ENCODE data around the gene USP31. TPM values are rescaled to one million over a fixed set of nuclear protein-coding genes. Genes with fewer than 3 reads are reported as not detected.

USP31 gene, protein sequence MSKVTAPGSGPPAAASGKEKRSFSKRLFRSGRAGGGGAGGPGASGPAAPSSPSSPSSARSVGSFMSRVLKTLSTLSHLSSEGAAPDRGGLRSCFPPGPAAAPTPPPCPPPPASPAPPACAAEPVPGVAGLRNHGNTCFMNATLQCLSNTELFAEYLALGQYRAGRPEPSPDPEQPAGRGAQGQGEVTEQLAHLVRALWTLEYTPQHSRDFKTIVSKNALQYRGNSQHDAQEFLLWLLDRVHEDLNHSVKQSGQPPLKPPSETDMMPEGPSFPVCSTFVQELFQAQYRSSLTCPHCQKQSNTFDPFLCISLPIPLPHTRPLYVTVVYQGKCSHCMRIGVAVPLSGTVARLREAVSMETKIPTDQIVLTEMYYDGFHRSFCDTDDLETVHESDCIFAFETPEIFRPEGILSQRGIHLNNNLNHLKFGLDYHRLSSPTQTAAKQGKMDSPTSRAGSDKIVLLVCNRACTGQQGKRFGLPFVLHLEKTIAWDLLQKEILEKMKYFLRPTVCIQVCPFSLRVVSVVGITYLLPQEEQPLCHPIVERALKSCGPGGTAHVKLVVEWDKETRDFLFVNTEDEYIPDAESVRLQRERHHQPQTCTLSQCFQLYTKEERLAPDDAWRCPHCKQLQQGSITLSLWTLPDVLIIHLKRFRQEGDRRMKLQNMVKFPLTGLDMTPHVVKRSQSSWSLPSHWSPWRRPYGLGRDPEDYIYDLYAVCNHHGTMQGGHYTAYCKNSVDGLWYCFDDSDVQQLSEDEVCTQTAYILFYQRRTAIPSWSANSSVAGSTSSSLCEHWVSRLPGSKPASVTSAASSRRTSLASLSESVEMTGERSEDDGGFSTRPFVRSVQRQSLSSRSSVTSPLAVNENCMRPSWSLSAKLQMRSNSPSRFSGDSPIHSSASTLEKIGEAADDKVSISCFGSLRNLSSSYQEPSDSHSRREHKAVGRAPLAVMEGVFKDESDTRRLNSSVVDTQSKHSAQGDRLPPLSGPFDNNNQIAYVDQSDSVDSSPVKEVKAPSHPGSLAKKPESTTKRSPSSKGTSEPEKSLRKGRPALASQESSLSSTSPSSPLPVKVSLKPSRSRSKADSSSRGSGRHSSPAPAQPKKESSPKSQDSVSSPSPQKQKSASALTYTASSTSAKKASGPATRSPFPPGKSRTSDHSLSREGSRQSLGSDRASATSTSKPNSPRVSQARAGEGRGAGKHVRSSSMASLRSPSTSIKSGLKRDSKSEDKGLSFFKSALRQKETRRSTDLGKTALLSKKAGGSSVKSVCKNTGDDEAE (N-terminal part only)
- polyA plus RNA-seq (2011; rRNA removed) (17.9 and 18.0 TPM in 2 replicates), polyA plus RNA-seq (2017; fragmentation: RNase III; extraction: RNeasy Plus Mini Kit Qiagen cat#74134 plus additional on column Dnase treatment) (8.3 to 10.0 TPM (median 9.8 TPM) in 3 replicates), polyA minus RNA-seq (2011; rRNA and poly(A)+ RNA removed) (45.1 and 45.8 TPM in 2 replicates)
- polyA plus RNA-seq (2012; cell fraction: cytosol; rRNA removed): 9.9 and 10.3 TPM in 2 replicates
- polyA plus RNA-seq (2012; cell fraction: nucleus; rRNA removed): 21.4 and 21.8 TPM in 2 replicates

DNA sequence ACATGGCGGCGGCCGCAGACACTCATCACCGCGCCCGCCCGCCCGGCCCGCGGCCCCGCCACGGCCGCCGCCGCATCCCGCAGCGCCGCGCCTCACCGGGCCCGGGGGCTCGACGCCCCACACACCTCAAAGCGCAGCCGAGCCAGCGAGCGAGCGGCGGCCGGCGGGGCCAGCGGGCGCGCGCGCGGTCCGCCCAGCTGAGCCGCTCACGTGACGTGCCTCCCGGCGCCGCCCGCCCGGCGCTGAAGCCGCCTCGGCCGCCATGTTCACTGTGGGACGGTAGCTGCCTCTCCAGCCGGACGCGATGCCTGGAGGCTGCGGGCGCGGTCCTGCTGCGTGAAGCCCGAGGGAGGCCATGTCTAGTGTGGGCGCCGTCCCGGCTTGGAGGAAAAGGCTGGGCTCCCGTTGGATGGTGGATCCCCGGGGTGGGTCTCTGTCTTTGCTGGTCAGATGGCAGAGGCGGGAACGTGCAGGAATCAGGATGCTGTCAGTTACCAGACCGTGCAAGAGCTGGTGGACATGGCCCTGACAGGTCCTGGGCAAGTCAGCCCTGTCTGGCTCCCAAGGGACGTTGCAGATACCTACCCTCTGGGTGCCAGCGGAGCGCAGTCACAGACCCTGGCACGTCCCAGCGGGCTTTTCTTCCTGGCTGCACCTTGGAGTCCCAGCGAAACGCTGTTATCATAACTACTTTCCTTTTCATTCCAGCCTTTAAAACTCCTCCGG lies at the start of gene USP31:
Gene USP31 (minus strand): TSS at position 186 of the 726 bp plus-strand sequence. CDS start 182 bp downstream, at position 4.
- FAIRE-seq (no peak), ATAC-seq (peak; percentile 95 to 100), DNase-seq (ENCODE audit: low read depth in 1 of 2, low spot score in 1 of 2) (peak; percentile 82 to 97)
- 2% methylated on average over 13 of the region's 75 CpGs for WGBS (ENCODE audit: missing lambda C conversion rate)
- H3K9me3 ChIP-seq: no peaks in the 10 kb centered on the region
- H3K4me1 ChIP-seq: peaks cover 39% of the 10 kb centered on the region
- ChIA-PET CTCF (interaction anchor here (0.8 to 3.1 kb wide), 5 partner anchors 35 to 285 kb away, joined by 3 to 11 read pairs (median 3); no protein-coding TSS in a partner anchor), POLR2A (interaction anchor here (0.8 to 1.4 kb wide), 2 partner anchors 78 to 409 kb away, joined by 3 to 7 read pairs; no protein-coding TSS in a partner anchor)
- peak within 1 kb of the TSS; percentile 83 for H3K4me2 ChIP-seq
- peak within 1 kb of the TSS; percentile 95 to 97 for H3K27ac ChIP-seq
- H3K4me3 ChIP-seq: peak within 1 kb of the TSS; percentile 64
- TF ChIP-seq MAFK (IDR thresholded peaks at IDR 0.05; ENCODE audit: partially characterized antibody) (no peak), ZC3H11A (IDR thresholded peaks at IDR 0.05) (no peak), CEBPB (IDR thresholded peaks at IDR 0.05) (no peak; a peak in 1 of 4 replicates), RCOR1 (IDR thresholded peaks at IDR 0.05; ENCODE audit: low read depth, low read length) (no peak), JUN (IDR thresholded peaks at IDR 0.05) (peak; percentile 63 to 81; a peak in 3 of 5 replicates), CHD2 (IDR thresholded peaks at IDR 0.05; ENCODE audit: low read length, partially characterized antibody) (no peak), KDM5A (IDR thresholded peaks at IDR 0.05) (no peak), POLR2A (IDR thresholded peaks at IDR 0.05; ENCODE audit: low read length) (peak; percentile 56; the same call in 1 of the 2 replicates), CBX2 (IDR thresholded peaks at IDR 0.05; ENCODE audit: borderline replicate concordance, low read depth) (no peak), HDAC2 (IDR thresholded peaks at IDR 0.05) (no peak), NPAS2 (CRISPR knock-in tag; IDR thresholded peaks at IDR 0.05; ENCODE audit: borderline replicate concordance) (no peak), HOXB13 (CRISPR knock-in tag; IDR thresholded peaks at IDR 0.05; ENCODE audit: low read depth) (peak; percentile 79; the same call in 1 of the 2 replicates), TFCP2L1 (CRISPR knock-in tag; IDR thresholded peaks at IDR 0.05) (no peak), CBX8 (IDR thresholded peaks at IDR 0.05) (no peak), POLR2AphosphoS2 (conservative IDR thresholded peaks at IDR 0.05; ENCODE audit: low read length) (no peak), RFX5 (IDR thresholded peaks at IDR 0.05) (no peak), MYC (IDR thresholded peaks at IDR 0.05; ENCODE audit: borderline replicate concordance, low read length) (no peak), EP300 (IDR thresholded peaks at IDR 0.05) (no peak), HOXA7 (CRISPR knock-in tag; IDR thresholded peaks at IDR 0.05) (no peak), FOSB (CRISPR knock-in tag; IDR thresholded peaks at IDR 0.05) (no peak), HOXB5 (CRISPR knock-in tag; IDR thresholded peaks at IDR 0.05) (peak; percentile 91; the same call in 1 of the 2 replicates), ZNF302 (CRISPR knock-in tag; IDR thresholded peaks at IDR 0.05) (no peak), RARB (CRISPR knock-in tag; IDR thresholded peaks at IDR 0.05) (no peak), FOSL2 (IDR thresholded peaks at IDR 0.05) (no peak), FOSL2 (CRISPR knock-in tag; IDR thresholded peaks at IDR 0.05) (no peak), ZSCAN20 (CRISPR knock-in tag; IDR thresholded peaks at IDR 0.05) (no peak), RAD21 (conservative IDR thresholded peaks at IDR 0.05 in 1 of 2, IDR thresholded peaks at IDR 0.05 in 1 of 2) (no peak)
- TF ChIP-seq, protein P1, sequence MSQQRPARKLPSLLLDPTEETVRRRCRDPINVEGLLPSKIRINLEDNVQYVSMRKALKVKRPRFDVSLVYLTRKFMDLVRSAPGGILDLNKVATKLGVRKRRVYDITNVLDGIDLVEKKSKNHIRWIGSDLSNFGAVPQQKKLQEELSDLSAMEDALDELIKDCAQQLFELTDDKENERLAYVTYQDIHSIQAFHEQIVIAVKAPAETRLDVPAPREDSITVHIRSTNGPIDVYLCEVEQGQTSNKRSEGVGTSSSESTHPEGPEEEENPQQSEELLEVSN (IDR thresholded peaks at IDR 0.05; ENCODE audit: borderline replicate concordance, low read depth): no peak
- TF ChIP-seq, protein P2, sequence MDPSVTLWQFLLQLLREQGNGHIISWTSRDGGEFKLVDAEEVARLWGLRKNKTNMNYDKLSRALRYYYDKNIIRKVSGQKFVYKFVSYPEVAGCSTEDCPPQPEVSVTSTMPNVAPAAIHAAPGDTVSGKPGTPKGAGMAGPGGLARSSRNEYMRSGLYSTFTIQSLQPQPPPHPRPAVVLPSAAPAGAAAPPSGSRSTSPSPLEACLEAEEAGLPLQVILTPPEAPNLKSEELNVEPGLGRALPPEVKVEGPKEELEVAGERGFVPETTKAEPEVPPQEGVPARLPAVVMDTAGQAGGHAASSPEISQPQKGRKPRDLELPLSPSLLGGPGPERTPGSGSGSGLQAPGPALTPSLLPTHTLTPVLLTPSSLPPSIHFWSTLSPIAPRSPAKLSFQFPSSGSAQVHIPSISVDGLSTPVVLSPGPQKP (IDR thresholded peaks at IDR 0.05; ENCODE audit: low read depth, low read length): no peak
- TF ChIP-seq, protein P3, sequence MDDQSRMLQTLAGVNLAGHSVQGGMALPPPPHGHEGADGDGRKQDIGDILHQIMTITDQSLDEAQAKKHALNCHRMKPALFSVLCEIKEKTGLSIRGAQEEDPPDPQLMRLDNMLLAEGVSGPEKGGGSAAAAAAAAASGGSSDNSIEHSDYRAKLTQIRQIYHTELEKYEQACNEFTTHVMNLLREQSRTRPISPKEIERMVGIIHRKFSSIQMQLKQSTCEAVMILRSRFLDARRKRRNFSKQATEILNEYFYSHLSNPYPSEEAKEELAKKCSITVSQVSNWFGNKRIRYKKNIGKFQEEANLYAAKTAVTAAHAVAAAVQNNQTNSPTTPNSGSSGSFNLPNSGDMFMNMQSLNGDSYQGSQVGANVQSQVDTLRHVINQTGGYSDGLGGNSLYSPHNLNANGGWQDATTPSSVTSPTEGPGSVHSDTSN (IDR thresholded peaks at IDR 0.05): 0 out of 2 replicates have a peak, but pooled peaks have one; percentile 58
- TF ChIP-seq, protein P4, sequence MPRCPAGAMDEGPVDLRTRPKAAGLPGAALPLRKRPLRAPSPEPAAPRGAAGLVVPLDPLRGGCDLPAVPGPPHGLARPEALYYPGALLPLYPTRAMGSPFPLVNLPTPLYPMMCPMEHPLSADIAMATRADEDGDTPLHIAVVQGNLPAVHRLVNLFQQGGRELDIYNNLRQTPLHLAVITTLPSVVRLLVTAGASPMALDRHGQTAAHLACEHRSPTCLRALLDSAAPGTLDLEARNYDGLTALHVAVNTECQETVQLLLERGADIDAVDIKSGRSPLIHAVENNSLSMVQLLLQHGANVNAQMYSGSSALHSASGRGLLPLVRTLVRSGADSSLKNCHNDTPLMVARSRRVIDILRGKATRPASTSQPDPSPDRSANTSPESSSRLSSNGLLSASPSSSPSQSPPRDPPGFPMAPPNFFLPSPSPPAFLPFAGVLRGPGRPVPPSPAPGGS (IDR thresholded peaks at IDR 0.05): no peak

All from A549 (cell line).